ENCODE data around the gene ACAD11.
"Not testable (repeated sequence)": the region's sequence is repeated elsewhere in the genome, so short reads cannot be mapped to it uniquely, and the experiment has no call there.

GRCh38 chr3:132600614-132601013 is 59.0 kb downstream of the ACAD11 start:
- not testable (repeated sequence) for TF ChIP-seq EZH2 (IDR thresholded peaks at IDR 0.05; ENCODE audit: insufficient read depth, poor library complexity, severe bottlenecking); EZH2phosphoT487 (IDR thresholded peaks at IDR 0.05; ENCODE audit: insufficient read depth, low read depth)
